Measurements from ENCODE around the gene SLX4IP.
A peak's percentile ranks its signal among the peaks of the same experiment; 100 is the strongest.

Gene SLX4IP

GRCh38 chr20:10510216-10510615 is 75.1 kb downstream of the SLX4IP start:
- no peak for TF ChIP-seq JUND (IDR thresholded peaks at IDR 0.05; ENCODE audit: low read depth)
- in situ Hi-C loops (cut with HindIII; ENCODE audit: low pct_unique_long_range_greater_than_20kb, low sequenced_read_pairs): no loop called here
- no peak for DNase-seq (ENCODE audit: low read depth in 1 of 2, low spot score in 1 of 2)

GRCh38 chr20:10511170-10511508 is 76.0 kb downstream of the SLX4IP start:
- no peak for TF ChIP-seq JUND (IDR thresholded peaks at IDR 0.05; ENCODE audit: low read depth)
- in situ Hi-C loops (cut with HindIII; ENCODE audit: low pct_unique_long_range_greater_than_20kb, low sequenced_read_pairs): no loop called here
- no peak for DNase-seq (ENCODE audit: low read depth in 1 of 2, low spot score in 1 of 2)

GRCh38 chr20:10511509-10512251 is 76.6 kb downstream of the SLX4IP start:
- peak; percentile 53; the same call in 1 of the 2 replicates for TF ChIP-seq JUND (IDR thresholded peaks at IDR 0.05; ENCODE audit: low read depth)
- peak; percentile 21 to 69 for DNase-seq (ENCODE audit: low read depth in 1 of 2, low spot score in 1 of 2)
- in situ Hi-C loops (cut with HindIII; ENCODE audit: low pct_unique_long_range_greater_than_20kb, low sequenced_read_pairs): no loop called here

GRCh38 chr20:10513061-10513460 is 78.0 kb downstream of the SLX4IP start:
- DNase-seq (ENCODE audit: low read depth in 1 of 2, low spot score in 1 of 2): no peak
- no peak for TF ChIP-seq JUND (IDR thresholded peaks at IDR 0.05; ENCODE audit: low read depth)
- in situ Hi-C loops (cut with HindIII; ENCODE audit: low pct_unique_long_range_greater_than_20kb, low sequenced_read_pairs): no loop called here

GRCh38 chr20:10513931-10514575 is 78.9 kb downstream of the SLX4IP start:
- TF ChIP-seq JUND (IDR thresholded peaks at IDR 0.05; ENCODE audit: low read depth): no peak
- in situ Hi-C loops (cut with HindIII; ENCODE audit: low pct_unique_long_range_greater_than_20kb, low sequenced_read_pairs): no loop called here
- DNase-seq (ENCODE audit: low read depth in 1 of 2, low spot score in 1 of 2): no peak

- no peak for DNase-seq (ENCODE audit: low read depth in 1 of 2, low spot score in 1 of 2)
- no peak for TF ChIP-seq JUND (IDR thresholded peaks at IDR 0.05; ENCODE audit: low read depth)
- in situ Hi-C loops (cut with HindIII; ENCODE audit: low pct_unique_long_range_greater_than_20kb, low sequenced_read_pairs): no loop called here
Measured at GRCh38 chr20:10516529-10516928, 81.4 kb downstream of the SLX4IP start.

- TF ChIP-seq JUND (IDR thresholded peaks at IDR 0.05; ENCODE audit: low read depth): no peak
- DNase-seq (ENCODE audit: low read depth in 1 of 2, low spot score in 1 of 2): no peak
- in situ Hi-C loops (cut with HindIII; ENCODE audit: low pct_unique_long_range_greater_than_20kb, low sequenced_read_pairs): no loop called here
Measured at GRCh38 chr20:10519361-10520046, 84.4 kb downstream of the SLX4IP start.

- no peak for TF ChIP-seq JUND (IDR thresholded peaks at IDR 0.05; ENCODE audit: low read depth)
- DNase-seq (ENCODE audit: low read depth in 1 of 2, low spot score in 1 of 2): no peak
- in situ Hi-C loops (cut with HindIII; ENCODE audit: low pct_unique_long_range_greater_than_20kb, low sequenced_read_pairs): no loop called here
Measured at GRCh38 chr20:10520528-10520927, 85.4 kb downstream of the SLX4IP start.

GRCh38 chr20:10521068-10521831 is 86.1 kb downstream of the SLX4IP start:
- no peak for DNase-seq (ENCODE audit: low read depth in 1 of 2, low spot score in 1 of 2)
- in situ Hi-C loops (cut with HindIII; ENCODE audit: low pct_unique_long_range_greater_than_20kb, low sequenced_read_pairs): no loop called here
- TF ChIP-seq JUND (IDR thresholded peaks at IDR 0.05; ENCODE audit: low read depth): no peak

GRCh38 chr20:10521836-10522235 is 86.7 kb downstream of the SLX4IP start:
- in situ Hi-C loops (cut with HindIII; ENCODE audit: low pct_unique_long_range_greater_than_20kb, low sequenced_read_pairs): no loop called here
- no peak for TF ChIP-seq JUND (IDR thresholded peaks at IDR 0.05; ENCODE audit: low read depth)
- no peak for DNase-seq (ENCODE audit: low read depth in 1 of 2, low spot score in 1 of 2)

- no peak for TF ChIP-seq JUND (IDR thresholded peaks at IDR 0.05; ENCODE audit: low read depth)
- in situ Hi-C loops (cut with HindIII; ENCODE audit: low pct_unique_long_range_greater_than_20kb, low sequenced_read_pairs): no loop called here
- DNase-seq (ENCODE audit: low read depth in 1 of 2, low spot score in 1 of 2): no peak
Measured at GRCh38 chr20:10522328-10522727, 87.2 kb downstream of the SLX4IP start.

GRCh38 chr20:10523443-10523842 is 88.3 kb downstream of the SLX4IP start:
- no peak for TF ChIP-seq JUND (IDR thresholded peaks at IDR 0.05; ENCODE audit: low read depth)
- in situ Hi-C loops (cut with HindIII; ENCODE audit: low pct_unique_long_range_greater_than_20kb, low sequenced_read_pairs): no loop called here
- no peak for DNase-seq (ENCODE audit: low read depth in 1 of 2, low spot score in 1 of 2)
